AG10803 (cell line): Measurements from ENCODE around the gene CHD1L.
A peak's percentile ranks its signal among the peaks of the same experiment; 100 is the strongest.

ENCODE experiments used
- DNase-seq: peaks from one replicate; pipeline ENCODE4 v3.0.0; 2010; ENCODE audit warnings: low read depth
- H3K4me3 ChIP-seq: 2 replicates; pipeline ENCODE4 v1.5.1; 2011; ENCODE audit warnings: mild to moderate bottlenecking, low read length, control low read depth
- TF ChIP-seq, protein P1 (sequence below): conservative IDR thresholded peaks from 2 replicates; pipeline ENCODE4 v1.5.1; 2011; ENCODE audit warnings: mild to moderate bottlenecking, low read length, control low read depth, inconsistent platforms

The CHD1L gene

DNA sequence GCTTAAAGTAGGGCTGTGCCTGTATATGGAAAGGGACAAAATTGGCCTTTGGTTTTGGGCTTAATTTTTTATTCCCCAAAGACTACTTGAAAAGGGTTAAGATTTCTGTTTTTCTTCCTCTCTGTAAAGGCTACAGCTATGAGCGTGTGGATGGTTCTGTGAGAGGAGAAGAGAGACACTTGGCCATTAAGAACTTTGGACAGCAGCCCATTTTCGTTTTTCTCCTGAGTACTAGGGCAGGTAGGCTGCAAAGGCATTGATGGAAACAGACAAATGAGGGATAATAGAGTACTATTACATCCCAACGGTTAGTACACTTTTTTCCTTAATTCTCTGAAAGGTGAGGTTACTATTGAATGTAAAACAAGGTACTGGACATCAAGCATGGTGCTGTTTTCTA, 29.6 kb downstream of the CHD1L start:
- TF ChIP-seq, protein P1, sequence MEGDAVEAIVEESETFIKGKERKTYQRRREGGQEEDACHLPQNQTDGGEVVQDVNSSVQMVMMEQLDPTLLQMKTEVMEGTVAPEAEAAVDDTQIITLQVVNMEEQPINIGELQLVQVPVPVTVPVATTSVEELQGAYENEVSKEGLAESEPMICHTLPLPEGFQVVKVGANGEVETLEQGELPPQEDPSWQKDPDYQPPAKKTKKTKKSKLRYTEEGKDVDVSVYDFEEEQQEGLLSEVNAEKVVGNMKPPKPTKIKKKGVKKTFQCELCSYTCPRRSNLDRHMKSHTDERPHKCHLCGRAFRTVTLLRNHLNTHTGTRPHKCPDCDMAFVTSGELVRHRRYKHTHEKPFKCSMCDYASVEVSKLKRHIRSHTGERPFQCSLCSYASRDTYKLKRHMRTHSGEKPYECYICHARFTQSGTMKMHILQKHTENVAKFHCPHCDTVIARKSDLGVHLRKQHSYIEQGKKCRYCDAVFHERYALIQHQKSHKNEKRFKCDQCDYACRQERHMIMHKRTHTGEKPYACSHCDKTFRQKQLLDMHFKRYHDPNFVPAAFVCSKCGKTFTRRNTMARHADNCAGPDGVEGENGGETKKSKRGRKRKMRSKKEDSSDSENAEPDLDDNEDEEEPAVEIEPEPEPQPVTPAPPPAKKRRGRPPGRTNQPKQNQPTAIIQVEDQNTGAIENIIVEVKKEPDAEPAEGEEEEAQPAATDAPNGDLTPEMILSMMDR: no peak
- DNase-seq: no peak
- H3K4me3 ChIP-seq: no peak overlapping the region

DNA sequence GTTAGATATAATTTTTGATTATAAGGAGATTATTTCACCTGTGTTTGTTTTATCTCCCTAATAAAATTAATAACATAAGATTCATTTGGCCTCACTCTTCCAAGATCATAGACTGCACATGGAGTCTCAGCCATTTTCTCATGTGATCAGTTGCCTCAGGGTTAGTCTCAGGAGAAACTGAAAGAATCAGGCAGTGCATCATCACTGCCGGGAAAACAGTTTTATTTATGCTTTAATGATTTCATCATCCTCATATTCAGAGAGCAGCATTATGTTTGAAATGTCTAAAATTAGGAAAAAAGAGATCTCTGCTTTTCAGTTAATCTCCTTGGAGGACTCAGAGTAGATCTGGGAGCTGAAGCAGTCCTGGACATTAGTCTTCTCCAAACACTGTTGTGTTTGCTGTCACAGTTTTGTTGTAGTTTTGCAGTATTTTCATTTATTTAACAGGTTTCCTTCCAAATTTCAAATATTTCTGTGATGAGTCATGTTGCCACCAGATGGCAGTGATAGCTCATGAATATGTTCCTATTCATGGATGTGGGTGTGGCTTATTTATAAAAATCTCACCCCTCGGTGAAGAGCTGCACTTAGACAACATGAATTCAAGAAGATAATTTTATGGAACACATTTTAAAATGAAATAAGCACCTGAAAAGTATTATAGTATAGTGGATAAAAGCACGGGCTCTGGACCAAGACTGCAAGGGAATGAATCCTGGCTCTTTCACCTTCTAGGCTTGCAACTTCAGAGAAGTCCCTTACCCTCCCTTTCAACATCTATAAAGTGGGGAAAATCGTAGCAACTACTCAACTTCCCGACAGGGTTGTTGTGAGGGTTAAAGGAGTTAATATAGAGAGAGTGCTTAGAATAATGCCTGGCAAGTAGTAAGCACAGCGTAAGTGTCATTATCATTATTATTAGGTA, 31.2 kb downstream of the CHD1L start:
- peak overlapping the region; percentile 28 for H3K4me3 ChIP-seq

DNA sequence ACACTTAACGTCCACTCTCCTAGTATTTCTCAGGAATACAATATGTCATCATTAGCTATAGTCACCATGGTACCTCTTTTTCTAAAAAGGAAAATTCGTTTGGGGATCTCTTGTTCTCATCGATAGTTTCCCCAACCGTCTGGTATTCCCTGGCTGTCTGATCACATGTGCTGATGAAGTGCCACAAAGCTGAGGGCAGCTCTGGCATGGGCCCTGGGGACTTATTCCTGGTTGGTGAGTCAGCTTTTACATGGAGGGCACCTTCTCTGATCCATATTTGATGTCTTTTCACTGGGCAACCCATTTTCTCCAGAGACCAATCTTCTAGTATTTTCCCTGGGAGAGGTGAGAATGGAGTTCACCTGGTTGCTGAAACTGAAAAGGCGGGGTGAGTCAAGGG, 39.5 kb downstream of the CHD1L start:
- H3K4me3 ChIP-seq: no peak overlapping the region
- DNase-seq: no peak
- TF ChIP-seq, protein P1: no peak

More for the DNA sequence above, 31.2 kb downstream of the CHD1L start:
- peak; percentile 87 for DNase-seq
- TF ChIP-seq, protein P1: peak; percentile 55

DNA sequence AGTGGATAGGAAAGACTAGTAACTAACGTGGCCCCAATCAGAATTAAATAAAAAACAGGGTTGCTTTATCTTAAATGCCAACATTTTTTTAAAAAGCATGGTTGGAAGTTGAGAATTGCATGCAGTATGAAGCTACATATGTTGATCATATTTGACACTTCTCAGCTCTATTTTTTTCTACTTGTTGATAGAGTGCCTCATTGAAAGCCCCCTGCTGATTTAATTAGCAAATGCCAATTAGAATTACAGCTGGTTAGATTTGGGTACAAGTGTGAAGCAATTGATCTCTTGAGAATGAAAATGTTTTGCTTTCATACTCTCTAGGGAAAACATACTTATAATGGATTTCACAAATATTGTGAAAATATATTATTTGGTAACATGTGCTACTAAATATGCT, 40.5 kb downstream of the CHD1L start:
- no peak for DNase-seq
- TF ChIP-seq, protein P1: no peak

DNA sequence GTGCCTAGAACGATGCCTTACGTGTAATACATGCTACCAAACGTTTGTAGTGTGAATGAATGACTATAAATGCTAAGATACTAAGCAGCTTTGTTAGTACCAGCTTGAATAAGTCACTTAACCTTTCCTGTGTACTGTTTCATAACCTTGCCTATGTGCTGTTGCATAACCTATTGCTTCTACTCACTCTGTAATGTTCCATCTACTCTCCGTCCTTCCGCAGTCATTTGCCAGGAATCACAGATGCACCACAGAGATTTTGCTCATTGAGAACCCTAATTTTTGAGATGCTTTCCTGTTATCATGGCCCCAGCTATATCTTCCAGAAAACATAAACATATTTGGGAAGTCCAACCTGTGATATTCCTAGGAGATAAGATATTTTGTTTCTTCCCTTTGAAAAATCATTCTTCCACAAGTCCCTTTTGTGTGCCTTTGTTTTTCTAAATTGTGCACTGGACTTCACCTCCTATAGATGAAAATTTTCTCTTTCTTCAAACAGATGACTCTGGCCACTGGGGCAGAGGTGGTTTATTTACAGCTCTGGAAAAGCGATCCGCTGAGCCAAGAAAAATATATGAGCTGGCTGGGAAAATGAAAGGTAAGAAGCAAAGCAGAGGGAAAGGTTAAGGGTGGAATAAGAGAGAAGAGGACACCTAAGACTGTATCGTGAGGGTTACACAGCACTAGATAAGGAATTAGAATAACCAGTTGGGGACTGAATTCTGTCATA, 44.8 kb downstream of the CHD1L start:
- TF ChIP-seq, protein P1: no peak
- DNase-seq: no peak
- no peak overlapping the region for H3K4me3 ChIP-seq

More for the DNA sequence above, 40.5 kb downstream of the CHD1L start:
- no peak overlapping the region for H3K4me3 ChIP-seq

DNA sequence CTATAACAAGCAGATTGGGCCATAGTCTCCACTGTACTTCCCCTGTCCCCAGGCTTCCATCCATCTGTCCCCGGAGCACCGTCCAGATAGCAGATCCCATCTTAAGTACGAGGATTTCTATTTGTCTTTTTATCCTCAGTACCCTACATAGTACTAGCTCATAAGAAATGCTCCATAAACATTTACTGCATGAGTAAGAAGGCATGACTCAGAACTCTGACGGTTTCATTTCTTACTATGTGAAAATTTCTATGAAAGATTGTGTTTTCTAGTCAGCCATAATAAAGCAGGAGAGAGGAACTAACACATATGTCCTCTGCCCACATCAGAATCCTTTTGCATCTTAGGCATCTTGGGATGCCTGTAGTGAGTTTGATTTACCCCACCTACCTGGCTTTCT, 49.5 kb downstream of the CHD1L start:
- no peak overlapping the region for H3K4me3 ChIP-seq
- peak; percentile 77 for DNase-seq
- TF ChIP-seq, protein P1: no peak
